Liver (tissue), 9 donors: Measurements from ENCODE around the gene MAML3. TPM values are rescaled to one million over a fixed set of nuclear protein-coding genes. Genes with fewer than 3 reads are reported as not detected.

Experiments
- DNase-seq: peaks from one replicate; pipeline ENCODE4 v3.0.0-alpha.2; 2017; ENCODE audit warnings: low spot score
- H3K27ac ChIP-seq, 2 donors: one replicate each; pipeline ENCODE4 v1.7.0; 2013; ENCODE audit warnings: inconsistent platforms in 2 of 2, low read length in 2 of 2, control low read depth in 1 of 2, low read depth in 1 of 2, mild to moderate bottlenecking in 1 of 2
- H3K27me3 ChIP-seq, 4 donors: one replicate each; pipeline versions ENCODE4 v1.6.1 to v1.7.0; 2013; ENCODE audit warnings: low read length in 3 of 4, inconsistent platforms in 1 of 4, mild to moderate bottlenecking in 1 of 4, moderate library complexity in 1 of 4; ENCODE audit not compliant: control insufficient read depth in 4 of 4, insufficient read depth in 4 of 4
- H3K36me3 ChIP-seq, 4 donors: one replicate each; pipeline versions ENCODE4 v1.6.1 to v1.7.0; 2013; ENCODE audit warnings: low read length in 3 of 4, mild to moderate bottlenecking in 3 of 4, low read depth in 1 of 4, moderate library complexity in 1 of 4; ENCODE audit not compliant: control insufficient read depth in 4 of 4, insufficient read depth in 3 of 4
- H3K4me1 ChIP-seq, 4 donors: one replicate each; pipeline versions ENCODE4 v1.6.1 to v1.7.0; 2013; ENCODE audit warnings: low read length in 3 of 4, mild to moderate bottlenecking in 3 of 4, moderate library complexity in 1 of 4; ENCODE audit not compliant: control insufficient read depth in 4 of 4, insufficient read depth in 4 of 4
- H3K4me3 ChIP-seq, 3 donors: one replicate each; pipeline versions ENCODE4 v1.6.1 to v1.7.0; 2013; ENCODE audit warnings: low read length in 3 of 3, control low read depth in 1 of 3, low read depth in 1 of 3, mild to moderate bottlenecking in 1 of 3
- H3K9ac ChIP-seq, 2 donors: one replicate each; pipeline ENCODE4 v1.7.0; 2013; ENCODE audit warnings: low read length in 2 of 2, mild to moderate bottlenecking in 2 of 2, moderate library complexity in 2 of 2, control low read depth in 1 of 2, low read depth in 1 of 2
- H3K9me3 ChIP-seq, 4 donors: one replicate each; pipeline versions ENCODE4 v1.6.1 to v1.7.0; 2013; ENCODE audit warnings: low read length in 3 of 4; ENCODE audit not compliant: control insufficient read depth in 4 of 4
- ATF3 ChIP-seq: IDR thresholded peaks from 2 replicates; pipeline ENCODE4 v1.6.1; 2016; ENCODE audit warnings: antibody characterized with exemption
- CTCF ChIP-seq: fragments of 150-350 bp; IDR thresholded peaks from 2 replicates; pipeline ENCODE4 v1.5.1; 2017; ENCODE audit warnings: improper control_type of control experiment, low read depth, low read length; ENCODE audit not compliant: missing input control
- EGR1 ChIP-seq, 2 donors: IDR thresholded peaks; 2 replicates each; pipeline ENCODE4 v1.6.1; 2016 to 2018; ENCODE audit warnings: antibody characterized with exemption in 2 of 2, low read depth in 2 of 2
- FOXA1 ChIP-seq: IDR thresholded peaks from 2 replicates; pipeline ENCODE4 v1.6.1; 2016; ENCODE audit warnings: antibody characterized with exemption
- FOXA2 ChIP-seq: IDR thresholded peaks from 2 replicates; pipeline ENCODE4 v1.6.1; 2016; ENCODE audit warnings: antibody characterized with exemption
- GABPA ChIP-seq, 2 donors: IDR thresholded peaks in 1 of 2; conservative IDR thresholded peaks in 1 of 2; 2 replicates each; pipeline ENCODE4 v1.6.1; 2016; ENCODE audit warnings: antibody characterized with exemption in 2 of 2, mild to moderate bottlenecking in 1 of 2, moderate library complexity in 1 of 2
- HNF4A ChIP-seq, 2 donors: conservative IDR thresholded peaks; 2 replicates each; pipeline ENCODE4 v1.6.1; 2016; ENCODE audit warnings: antibody characterized with exemption in 2 of 2, mild to moderate bottlenecking in 2 of 2
- HNF4G ChIP-seq: IDR thresholded peaks from 2 replicates; pipeline ENCODE4 v1.6.1; 2016; ENCODE audit warnings: antibody characterized with exemption
- JUND ChIP-seq, 2 donors: IDR thresholded peaks; 2 replicates each; pipeline ENCODE4 v1.6.1; 2016; ENCODE audit warnings: antibody characterized with exemption in 2 of 2
- MAX ChIP-seq: IDR thresholded peaks from 2 replicates; pipeline ENCODE4 v1.6.1; 2016; ENCODE audit warnings: antibody characterized with exemption
- NR2F2 ChIP-seq: IDR thresholded peaks from 2 replicates; pipeline ENCODE4 v1.6.1; 2016; ENCODE audit warnings: antibody characterized with exemption
- RAD21 ChIP-seq, 2 donors: IDR thresholded peaks; 2 replicates each; pipeline ENCODE4 v1.6.1; 2016; ENCODE audit warnings: antibody characterized with exemption in 2 of 2, mild to moderate bottlenecking in 2 of 2
- REST ChIP-seq: IDR thresholded peaks from 2 replicates; pipeline ENCODE4 v1.6.1; 2016; ENCODE audit warnings: antibody characterized with exemption, mild to moderate bottlenecking
- RXRA ChIP-seq, 2 donors: IDR thresholded peaks; 2 replicates each; pipeline ENCODE4 v1.6.1; 2017 to 2018; ENCODE audit warnings: antibody characterized with exemption in 2 of 2, mild to moderate bottlenecking in 1 of 2
- SP1 ChIP-seq: IDR thresholded peaks from 2 replicates; pipeline ENCODE4 v1.6.1; 2018; ENCODE audit warnings: antibody characterized with exemption, mild to moderate bottlenecking
- TAF1 ChIP-seq: conservative IDR thresholded peaks from 2 replicates; pipeline ENCODE4 v1.6.1; 2016; ENCODE audit warnings: antibody characterized with exemption, mild to moderate bottlenecking
- YY1 ChIP-seq: IDR thresholded peaks from 2 replicates; pipeline ENCODE4 v1.6.1; 2016; ENCODE audit warnings: antibody characterized with exemption, mild to moderate bottlenecking
- ZBTB33 ChIP-seq: IDR thresholded peaks from 2 replicates; pipeline ENCODE4 v1.6.1; 2016; ENCODE audit warnings: antibody characterized with exemption
- WGBS: extraction: QIAGEN DNeasy Blood & Tissue Kit; methylation state at CpG from one replicate; pipeline ENCODE4 v1.1.7; 2013; 5-methylcytosine and 5-hydroxymethylcytosine counted together
- polyA plus RNA-seq, 2 donors: library from polyadenylated mRNA; stranded (reverse) in 1 of 2; unstranded in 1 of 2; fragments of 200-250 nt in 1 of 2; fragments of >200 nt in 1 of 2; fragmentation: Nextera tagmentation in 1 of 2; extraction: Ambion mirVana in 1 of 2; gene quantifications; one replicate each; pipeline versions ENCODE4 v1.2.1 to v1.2.3, GENCODE V29; 2013 to 2015
- total RNA-seq, 2 donors: library from RNA; depleted of rRNA; stranded (reverse); fragments of >200 nt; gene quantifications; one replicate each; pipeline ENCODE4 v1.2.3, GENCODE V29; 2014
- donor health status: healthy.
- donor health status: healthy.
- donor health status: healthy.
- donor health status: healthy.
- donor health status: healthy.

The MAML3 gene
- total and polyA plus RNA-seq, 4 donors: 1.3 to 4.3 (median 2.7) TPM

- Histone ChIP-seq H3K4me3 (no peak overlapping the region), H3K27ac (no peak overlapping the region), H3K27me3 (no peaks in the 10 kb centered on the region), H3K9me3 (no peaks in the 10 kb centered on the region), H3K4me1 (peaks cover 0 to 8% (median 6%) of the 10 kb centered on the region in 4 donors), H3K36me3 (no peaks in the 10 kb centered on the region), H3K9ac (no peak overlapping the region)
- TF ChIP-seq CTCF (no peak), NR2F2 (no peak), YY1 (no peak), EGR1 (IDR thresholded peaks at IDR 0.05; ENCODE audit: low read depth in 2 of 2) (no peak), ATF3 (no peak), ZBTB33 (no peak), RAD21 (IDR thresholded peaks at IDR 0.05) (no peak), FOXA2 (no peak), JUND (IDR thresholded peaks at IDR 0.05) (no peak), REST (no peak), GABPA (IDR thresholded peaks at IDR 0.05 in 1 of 2, conservative IDR thresholded peaks at IDR 0.05 in 1 of 2) (no peak), TAF1 (no peak), MAX (no peak), FOXA1 (no peak), HNF4A (conservative IDR thresholded peaks at IDR 0.05) (no peak), RXRA (IDR thresholded peaks at IDR 0.05) (no peak), HNF4G (no peak), SP1 (no peak)
- 92% methylated on average over 3 of the region's 3 CpGs for WGBS
- no peak for DNase-seq
Measured at GRCh38 chr4:139884438-139884837, 269.5 kb downstream of the MAML3 start.
